ENCODE data around the gene FST.

The FST gene

DNA sequence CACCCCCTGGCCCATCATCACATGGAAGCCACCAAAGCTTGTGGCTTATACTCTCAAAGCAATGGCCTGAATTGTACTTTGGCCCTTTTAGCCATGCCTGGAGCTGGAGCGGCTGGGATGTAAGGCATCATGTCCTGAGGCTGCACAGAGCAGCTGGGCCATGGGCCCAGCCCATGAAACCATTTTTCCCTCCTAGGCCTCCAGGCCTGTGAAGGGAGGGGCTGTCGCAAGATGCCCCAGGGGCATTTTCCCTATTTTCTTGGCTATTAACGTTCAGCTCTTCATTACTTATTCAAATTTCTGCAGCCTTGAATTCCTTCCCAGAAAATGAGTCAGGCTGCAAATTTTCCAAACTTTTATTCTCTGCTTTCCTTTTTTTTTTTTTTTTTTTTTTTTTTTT is 27.7 kb downstream of the FST start:
- ChIA-PET POLR2A (ENCODE audit: low non-redundant PET) (no interaction called here), CTCF (interaction anchor here (0.6 kb wide), 1 partner anchor 815 kb away, joined by 7 read pairs; no protein-coding TSS in a partner anchor)

DNA sequence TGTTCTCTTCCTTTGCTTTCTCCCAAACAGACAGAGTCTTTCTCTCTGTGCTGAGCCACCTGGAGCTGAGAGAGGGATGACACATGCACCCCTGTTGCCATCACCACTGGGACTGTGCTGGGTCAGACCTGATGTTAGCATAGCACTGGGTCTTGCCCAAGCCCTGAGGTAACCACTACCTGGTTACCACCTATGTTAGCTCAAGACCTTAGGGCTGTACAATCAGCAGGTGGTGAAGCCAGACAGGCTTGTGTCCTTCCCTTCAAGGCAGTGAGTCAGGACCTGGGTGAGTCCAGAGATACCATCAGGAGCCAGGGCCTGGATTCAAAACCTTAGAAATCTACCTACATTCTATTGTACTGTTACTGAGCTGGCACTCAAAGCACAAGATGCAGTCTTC is 32.1 kb downstream of the FST start:
- POLR2A ChIA-PET (ENCODE audit: low non-redundant PET): no interaction called here
- CTCF ChIA-PET: no interaction called here
- TF ChIP-seq, protein P1, sequence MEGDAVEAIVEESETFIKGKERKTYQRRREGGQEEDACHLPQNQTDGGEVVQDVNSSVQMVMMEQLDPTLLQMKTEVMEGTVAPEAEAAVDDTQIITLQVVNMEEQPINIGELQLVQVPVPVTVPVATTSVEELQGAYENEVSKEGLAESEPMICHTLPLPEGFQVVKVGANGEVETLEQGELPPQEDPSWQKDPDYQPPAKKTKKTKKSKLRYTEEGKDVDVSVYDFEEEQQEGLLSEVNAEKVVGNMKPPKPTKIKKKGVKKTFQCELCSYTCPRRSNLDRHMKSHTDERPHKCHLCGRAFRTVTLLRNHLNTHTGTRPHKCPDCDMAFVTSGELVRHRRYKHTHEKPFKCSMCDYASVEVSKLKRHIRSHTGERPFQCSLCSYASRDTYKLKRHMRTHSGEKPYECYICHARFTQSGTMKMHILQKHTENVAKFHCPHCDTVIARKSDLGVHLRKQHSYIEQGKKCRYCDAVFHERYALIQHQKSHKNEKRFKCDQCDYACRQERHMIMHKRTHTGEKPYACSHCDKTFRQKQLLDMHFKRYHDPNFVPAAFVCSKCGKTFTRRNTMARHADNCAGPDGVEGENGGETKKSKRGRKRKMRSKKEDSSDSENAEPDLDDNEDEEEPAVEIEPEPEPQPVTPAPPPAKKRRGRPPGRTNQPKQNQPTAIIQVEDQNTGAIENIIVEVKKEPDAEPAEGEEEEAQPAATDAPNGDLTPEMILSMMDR (conservative IDR thresholded peaks at IDR 0.05; ENCODE audit: low read depth): no peak
- no peak for DNase-seq (ENCODE audit: low spot score)
- H3K27ac ChIP-seq: no peak overlapping the region

More for the DNA sequence above, 27.7 kb downstream of the FST start:
- no peak overlapping the region for H3K27ac ChIP-seq
- TF ChIP-seq, protein P1 (conservative IDR thresholded peaks at IDR 0.05; ENCODE audit: low read depth): no peak
- DNase-seq (ENCODE audit: low spot score): no peak

DNA sequence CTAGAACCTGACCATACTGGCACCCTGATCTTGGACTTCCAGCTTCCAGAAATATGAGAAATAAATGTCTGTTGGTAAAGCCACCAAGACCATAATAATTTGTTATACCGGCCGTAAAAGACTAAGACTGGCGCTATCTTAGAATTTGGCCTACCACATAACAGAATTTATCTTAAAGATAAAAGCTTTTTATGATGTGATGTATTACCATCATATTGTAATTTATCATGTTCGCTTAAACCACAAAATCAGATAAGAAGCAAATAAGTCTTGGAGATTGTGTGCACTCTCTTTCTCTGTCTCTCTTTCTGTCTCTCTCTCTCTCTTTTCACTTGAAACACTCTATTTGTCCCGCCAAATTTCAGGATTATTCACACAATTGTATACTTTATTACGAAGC is 35.6 kb downstream of the FST start:
- no peak overlapping the region for H3K27ac ChIP-seq
- POLR2A ChIA-PET (ENCODE audit: low non-redundant PET): no interaction called here
- DNase-seq (ENCODE audit: low spot score): no peak
- TF ChIP-seq, protein P1 (conservative IDR thresholded peaks at IDR 0.05; ENCODE audit: low read depth): no peak
- CTCF ChIA-PET: no interaction called here

DNA sequence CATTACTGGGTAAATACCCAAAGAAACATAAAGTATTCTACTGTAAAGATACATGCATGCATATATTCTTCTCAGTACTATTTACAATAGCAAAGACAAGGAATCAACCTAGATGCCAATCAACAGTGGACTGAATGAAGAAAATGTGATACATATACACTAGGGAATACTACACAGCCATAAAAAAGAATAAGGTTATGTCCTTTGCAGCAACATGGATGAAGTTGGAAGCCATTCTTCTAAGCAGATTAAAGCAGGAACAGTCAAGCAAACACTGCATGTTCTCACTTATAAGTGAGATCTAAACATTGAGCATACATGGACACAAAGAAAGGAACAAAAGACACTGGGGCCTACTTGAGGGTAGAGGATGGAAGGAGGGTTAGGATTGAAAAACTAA is 40.4 kb downstream of the FST start:
- CTCF ChIA-PET: no interaction called here
- DNase-seq (ENCODE audit: low spot score): no peak
- no peak overlapping the region for H3K27ac ChIP-seq
- POLR2A ChIA-PET (ENCODE audit: low non-redundant PET): no interaction called here
- TF ChIP-seq, protein P1 (conservative IDR thresholded peaks at IDR 0.05; ENCODE audit: low read depth): no peak

Measured in RWPE1 (cell line).